SH-SY5Y (cell line): Measurements from ENCODE around the gene CD2AP.

ENCODE experiments used
- GATA2 ChIP-seq: IDR thresholded peaks from 2 replicates; pipeline ENCODE4 v1.6.1; 2011; ENCODE audit warnings: mild to moderate bottlenecking, low read depth, low read length
- GATA3 ChIP-seq: IDR thresholded peaks from 2 replicates; pipeline ENCODE4 v1.6.1; 2011; ENCODE audit warnings: low read depth, mild to moderate bottlenecking, low read length, moderate library complexity

DNA sequence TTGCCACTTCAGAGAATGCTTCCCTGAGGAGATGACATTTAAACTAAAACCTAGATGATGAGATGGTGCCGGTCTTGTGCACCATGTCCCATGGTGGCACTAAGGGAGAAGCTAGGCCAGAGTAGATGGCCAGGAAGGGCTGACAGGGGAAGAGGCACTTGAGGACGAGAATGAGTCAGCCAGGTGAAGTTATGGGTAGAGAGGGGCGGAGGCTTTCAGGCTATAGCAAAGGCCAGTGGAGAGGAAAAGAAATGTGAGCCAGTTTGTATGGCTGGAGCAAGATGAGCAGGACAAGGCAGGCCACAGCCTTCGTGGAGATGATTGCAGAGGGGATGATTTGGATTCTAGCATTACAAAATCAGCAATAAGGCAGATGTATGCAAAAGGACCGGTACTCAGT is 176.1 kb downstream of the CD2AP start:
- TF ChIP-seq GATA2 (no peak), GATA3 (no peak)
